ENCODE measurements around the gene KCNAB1. TPM values are rescaled to one million over a fixed set of nuclear protein-coding genes. Genes with fewer than 3 reads are reported as not detected.

Gene KCNAB1
- total RNA-seq, 1 donor from 2014 or later, result 2.4 TPM

DNA sequence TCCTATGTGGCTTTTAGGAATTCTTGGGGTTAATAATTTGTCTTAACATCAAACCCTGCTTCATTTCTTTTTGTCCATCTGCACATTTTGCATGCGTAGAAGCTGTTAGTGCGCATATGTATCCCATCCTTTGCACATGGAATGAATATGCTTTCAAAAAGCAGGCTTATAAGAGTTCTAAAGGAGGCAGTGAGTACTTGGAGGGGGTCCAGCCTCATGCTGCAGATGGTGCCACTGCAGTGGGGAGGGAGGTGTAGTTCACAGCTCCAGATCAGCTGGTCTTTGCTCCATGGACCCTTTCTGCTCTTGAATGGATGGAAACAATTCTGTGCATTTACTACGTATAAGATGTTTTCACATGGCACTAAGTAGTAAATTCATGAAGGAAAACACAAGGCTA is 455.3 kb downstream of the KCNAB1 start:
- DNase-seq, result no peak
- H3K27ac ChIP-seq (replicated peaks), result no peak overlapping the region
- no peaks in the 10 kb centered on the region for H3K27me3 ChIP-seq (ENCODE audit: low read depth)
- no peaks in the 10 kb centered on the region for H3K9me3 ChIP-seq (replicated peaks)
- H3K4me1 ChIP-seq, result no peaks in the 10 kb centered on the region
- intact Hi-C loops (cut with micrococcal nuclease), result no loop called here
- no peak overlapping the region for H3K4me3 ChIP-seq
- no peaks in the 10 kb centered on the region for H3K36me3 ChIP-seq
- TF ChIP-seq, protein P1, sequence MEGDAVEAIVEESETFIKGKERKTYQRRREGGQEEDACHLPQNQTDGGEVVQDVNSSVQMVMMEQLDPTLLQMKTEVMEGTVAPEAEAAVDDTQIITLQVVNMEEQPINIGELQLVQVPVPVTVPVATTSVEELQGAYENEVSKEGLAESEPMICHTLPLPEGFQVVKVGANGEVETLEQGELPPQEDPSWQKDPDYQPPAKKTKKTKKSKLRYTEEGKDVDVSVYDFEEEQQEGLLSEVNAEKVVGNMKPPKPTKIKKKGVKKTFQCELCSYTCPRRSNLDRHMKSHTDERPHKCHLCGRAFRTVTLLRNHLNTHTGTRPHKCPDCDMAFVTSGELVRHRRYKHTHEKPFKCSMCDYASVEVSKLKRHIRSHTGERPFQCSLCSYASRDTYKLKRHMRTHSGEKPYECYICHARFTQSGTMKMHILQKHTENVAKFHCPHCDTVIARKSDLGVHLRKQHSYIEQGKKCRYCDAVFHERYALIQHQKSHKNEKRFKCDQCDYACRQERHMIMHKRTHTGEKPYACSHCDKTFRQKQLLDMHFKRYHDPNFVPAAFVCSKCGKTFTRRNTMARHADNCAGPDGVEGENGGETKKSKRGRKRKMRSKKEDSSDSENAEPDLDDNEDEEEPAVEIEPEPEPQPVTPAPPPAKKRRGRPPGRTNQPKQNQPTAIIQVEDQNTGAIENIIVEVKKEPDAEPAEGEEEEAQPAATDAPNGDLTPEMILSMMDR (IDR thresholded peaks at IDR 0.05; ENCODE audit: borderline replicate concordance), result no peak

DNA sequence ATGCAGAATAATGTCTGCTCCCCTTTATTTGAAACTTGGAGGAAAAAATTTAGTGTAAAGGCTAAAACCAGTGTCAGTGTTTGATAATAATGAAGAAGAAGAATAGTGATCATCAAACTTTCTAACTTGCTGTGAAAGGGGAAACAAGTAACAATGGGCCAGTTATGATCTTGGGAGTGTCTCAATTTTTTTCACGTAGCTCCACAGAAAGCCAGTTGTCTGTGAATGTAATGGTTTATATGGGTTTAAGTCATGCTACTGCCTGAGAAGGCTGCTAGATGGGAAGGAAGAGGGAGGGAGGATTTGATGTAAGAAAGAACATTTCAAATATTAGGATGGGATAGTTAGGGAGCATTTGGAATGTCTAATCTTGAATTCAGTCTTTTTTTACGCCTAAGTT is 455.7 kb downstream of the KCNAB1 start:
- no peak for DNase-seq
- no peak overlapping the region for H3K27ac ChIP-seq (replicated peaks)

GRCh38 chr3:156576651-156577348 is 456.4 kb downstream of the KCNAB1 start:
- intact Hi-C loops (cut with micrococcal nuclease), result no loop called here
- no peak for DNase-seq

More for the DNA sequence above, 455.7 kb downstream of the KCNAB1 start:
- intact Hi-C loops (cut with micrococcal nuclease), result no loop called here
- H3K36me3 ChIP-seq, result no peaks in the 10 kb centered on the region
- no peaks in the 10 kb centered on the region for H3K27me3 ChIP-seq (ENCODE audit: low read depth)
- H3K9me3 ChIP-seq (replicated peaks), result no peaks in the 10 kb centered on the region
- no peaks in the 10 kb centered on the region for H3K4me1 ChIP-seq
- H3K4me3 ChIP-seq, result no peak overlapping the region
- TF ChIP-seq, protein P1 (IDR thresholded peaks at IDR 0.05; ENCODE audit: borderline replicate concordance), result no peak

DNA sequence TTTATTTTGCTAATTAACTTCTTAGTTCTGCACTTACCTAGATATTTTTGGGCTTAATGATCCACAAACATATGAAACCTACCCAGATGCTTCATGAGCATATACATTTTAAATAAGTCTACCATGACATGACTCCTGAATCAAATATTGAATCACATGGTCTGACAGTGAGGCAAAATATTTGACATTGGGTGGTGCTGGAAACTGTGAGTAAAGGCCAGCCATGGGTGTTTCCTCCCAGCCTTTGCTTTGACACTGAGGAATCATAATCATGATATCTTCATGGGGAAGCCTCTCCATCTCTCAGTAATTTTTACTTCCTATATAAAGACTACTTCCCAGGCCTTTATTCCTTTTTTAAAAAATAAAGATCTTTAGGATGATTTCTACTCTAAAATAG is 457.4 kb downstream of the KCNAB1 start:
- intact Hi-C loops (cut with micrococcal nuclease), result no loop called here

More at GRCh38 chr3:156576651-156577348, 456.4 kb downstream of the KCNAB1 start:
- TF ChIP-seq, protein P1 (IDR thresholded peaks at IDR 0.05; ENCODE audit: borderline replicate concordance), result no peak
- Histone ChIP-seq H3K27me3 (ENCODE audit: low read depth) (no peaks in the 10 kb centered on the region), H3K9me3 (replicated peaks) (no peaks in the 10 kb centered on the region), H3K27ac (replicated peaks) (no peak overlapping the region), H3K4me1 (no peaks in the 10 kb centered on the region), H3K36me3 (no peaks in the 10 kb centered on the region), H3K4me3 (no peak overlapping the region)

GRCh38 chr3:156579427-156579851 is 459.1 kb downstream of the KCNAB1 start:
- no peaks in the 10 kb centered on the region for H3K27me3 ChIP-seq (ENCODE audit: low read depth)
- TF ChIP-seq, protein P1 (IDR thresholded peaks at IDR 0.05; ENCODE audit: borderline replicate concordance), result no peak
- no peak overlapping the region for H3K27ac ChIP-seq (replicated peaks)
- H3K4me3 ChIP-seq, result no peak overlapping the region
- no peak for DNase-seq
- no peaks in the 10 kb centered on the region for H3K9me3 ChIP-seq (replicated peaks)
- no peaks in the 10 kb centered on the region for H3K36me3 ChIP-seq
- H3K4me1 ChIP-seq, result no peaks in the 10 kb centered on the region
- intact Hi-C loops (cut with micrococcal nuclease), result no loop called here

More for the DNA sequence above, 457.4 kb downstream of the KCNAB1 start:
- no peaks in the 10 kb centered on the region for H3K27me3 ChIP-seq (ENCODE audit: low read depth)
- H3K4me1 ChIP-seq, result no peaks in the 10 kb centered on the region
- H3K27ac ChIP-seq (replicated peaks), result no peak overlapping the region
- H3K9me3 ChIP-seq (replicated peaks), result no peaks in the 10 kb centered on the region
- DNase-seq, result no peak
- H3K4me3 ChIP-seq, result no peak overlapping the region
- TF ChIP-seq, protein P1 (IDR thresholded peaks at IDR 0.05; ENCODE audit: borderline replicate concordance), result no peak
- no peaks in the 10 kb centered on the region for H3K36me3 ChIP-seq
